HEK293T (cell line): ENCODE results near the gene CDC42EP2.

Experiments
- BHLHE40 ChIP-seq: fragments of 450-650 bp; IDR thresholded peaks from 2 replicates; pipeline ENCODE4 v1.6.1; 2016; ENCODE audit warnings: mild to moderate bottlenecking, moderate library complexity, borderline replicate concordance
- CTBP1 ChIP-seq: fragments of 450-650 bp; IDR thresholded peaks from 2 replicates; pipeline ENCODE4 v1.6.1; 2016; ENCODE audit warnings: borderline replicate concordance
- ELF4 ChIP-seq: fragments of 450-650 bp; IDR thresholded peaks from 2 replicates; pipeline ENCODE4 v1.6.1; 2017; ENCODE audit warnings: antibody characterized with exemption
- FOXA1 ChIP-seq: fragments of 450-650 bp; IDR thresholded peaks from 2 replicates; pipeline ENCODE4 v1.6.1; 2016; ENCODE audit warnings: mild to moderate bottlenecking
- FOXK2 ChIP-seq: fragments of 450-650 bp; IDR thresholded peaks from 2 replicates; pipeline ENCODE4 v1.6.1; 2016; ENCODE audit warnings: mild to moderate bottlenecking
- HDGF ChIP-seq: fragments of 450-650 bp; IDR thresholded peaks from 2 replicates; pipeline ENCODE4 v1.6.1; 2017; ENCODE audit warnings: antibody characterized with exemption, borderline replicate concordance
- NFRKB ChIP-seq: fragments of 450-650 bp; IDR thresholded peaks from 2 replicates; pipeline ENCODE4 v1.6.1; 2016; ENCODE audit warnings: mild to moderate bottlenecking, moderate library complexity
- SP1 ChIP-seq: fragments of 450-650 bp; IDR thresholded peaks from 2 replicates; pipeline ENCODE4 v1.6.1; 2017
- SUZ12 ChIP-seq: fragments of 450-650 bp; IDR thresholded peaks from 2 replicates; pipeline ENCODE4 v1.6.1; 2016; ENCODE audit warnings: mild to moderate bottlenecking
- TARDBP ChIP-seq: fragments of 450-650 bp; IDR thresholded peaks from 2 replicates; pipeline ENCODE4 v1.6.1; 2016
- ZNF384 ChIP-seq: fragments of 450-650 bp; IDR thresholded peaks from 2 replicates; pipeline ENCODE4 v1.6.1; 2016
- TF ChIP-seq, protein P1 (sequence below): fragments of 450-650 bp; IDR thresholded peaks from 2 replicates; pipeline ENCODE4 v1.6.1; 2016

DNA sequence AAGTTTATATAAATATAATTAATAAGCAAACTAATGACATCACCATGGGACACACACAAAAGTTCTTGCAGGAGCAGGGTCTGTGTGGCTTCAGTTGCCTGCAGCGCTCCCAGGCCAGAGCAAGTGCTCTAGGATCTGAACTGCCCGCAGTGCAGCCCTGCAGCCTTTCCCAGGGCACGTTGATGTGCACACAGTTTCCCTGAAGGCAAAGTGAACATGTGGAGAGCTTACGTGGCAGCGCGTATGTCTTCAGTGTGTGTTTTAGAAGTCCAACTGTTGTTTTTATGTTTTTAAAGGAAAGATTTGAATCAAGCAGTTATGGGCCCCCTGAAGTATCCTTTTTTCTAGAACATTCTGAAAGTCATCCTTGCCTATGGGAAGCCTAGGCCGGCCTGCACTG, 38.7 kb downstream of the CDC42EP2 start:
- TF ChIP-seq FOXA1: no peak
- TF ChIP-seq SUZ12: no peak
- TF ChIP-seq SP1: no peak
- TF ChIP-seq HDGF: no peak
- TF ChIP-seq ELF4: no peak
- TF ChIP-seq ZNF384: no peak
- TF ChIP-seq CTBP1: no peak
- no peak for TF ChIP-seq BHLHE40
- TF ChIP-seq NFRKB: no peak
- TF ChIP-seq FOXK2: no peak
- TF ChIP-seq TARDBP: no peak
- TF ChIP-seq, protein P1, sequence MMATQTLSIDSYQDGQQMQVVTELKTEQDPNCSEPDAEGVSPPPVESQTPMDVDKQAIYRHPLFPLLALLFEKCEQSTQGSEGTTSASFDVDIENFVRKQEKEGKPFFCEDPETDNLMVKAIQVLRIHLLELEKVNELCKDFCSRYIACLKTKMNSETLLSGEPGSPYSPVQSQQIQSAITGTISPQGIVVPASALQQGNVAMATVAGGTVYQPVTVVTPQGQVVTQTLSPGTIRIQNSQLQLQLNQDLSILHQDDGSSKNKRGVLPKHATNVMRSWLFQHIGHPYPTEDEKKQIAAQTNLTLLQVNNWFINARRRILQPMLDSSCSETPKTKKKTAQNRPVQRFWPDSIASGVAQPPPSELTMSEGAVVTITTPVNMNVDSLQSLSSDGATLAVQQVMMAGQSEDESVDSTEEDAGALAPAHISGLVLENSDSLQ: no peak
